Cardiac muscle cell (in vitro differentiated cells and primary cell): ENCODE data around the gene PDSS2. TPM values are rescaled to one million over a fixed set of nuclear protein-coding genes. Genes with fewer than 3 reads are reported as not detected.

ENCODE experiments used
- DNase-seq, 2 donors: peaks; one replicate each; pipeline versions ENCODE4 v3.0.0 to v3.0.0-alpha.2; 2010 to 2017; ENCODE audit warnings: low read depth in 1 of 2, low spot score in 1 of 2
- H3K27ac ChIP-seq: fragments of 200-600 bp; sonication (generic); 2 replicates; pipeline ENCODE4 v1.5.1; 2016
- H3K27me3 ChIP-seq: fragments of 200-600 bp; sonication (generic); 2 replicates; pipeline ENCODE4 v1.6.0; 2016; ENCODE audit warnings: control low read depth
- H3K36me3 ChIP-seq: fragments of 200-600 bp; sonication (generic); 2 replicates; pipeline ENCODE4 v1.5.1; 2016; ENCODE audit warnings: control low read depth
- H3K4me1 ChIP-seq: fragments of 200-600 bp; sonication (generic); 2 replicates; pipeline ENCODE4 v1.8.1; 2017; ENCODE audit warnings: low read depth, mild to moderate bottlenecking, mixed run types
- H3K4me3 ChIP-seq: fragments of 200-600 bp; sonication (generic); 2 replicates; pipeline ENCODE4 v1.5.1; 2016; ENCODE audit warnings: mild to moderate bottlenecking
- H3K9me3 ChIP-seq: fragments of 200-600 bp; sonication (generic); 2 replicates; pipeline ENCODE4 v1.5.1; 2017; ENCODE audit warnings: low read depth, mild to moderate bottlenecking, control low read depth
- CTCF ChIP-seq: IDR thresholded peaks from 2 replicates; pipeline ENCODE4 v1.5.1; 2012; ENCODE audit warnings: low read depth, mild to moderate bottlenecking, low read length
- polyA plus RNA-seq: library from polyadenylated mRNA; unstranded; fragments of >200 nt; fragmentation: Nextera tagmentation; extraction: Ambion mirVana; gene quantifications from 2 replicates; pipeline ENCODE4 v1.2.1, GENCODE V29; 2016
- total RNA-seq: library from RNA; depleted of rRNA; stranded (reverse); fragments of >200 nt; gene quantifications from 2 replicates; pipeline ENCODE4 v1.2.3, GENCODE V29; 2016

PDSS2 gene, protein sequence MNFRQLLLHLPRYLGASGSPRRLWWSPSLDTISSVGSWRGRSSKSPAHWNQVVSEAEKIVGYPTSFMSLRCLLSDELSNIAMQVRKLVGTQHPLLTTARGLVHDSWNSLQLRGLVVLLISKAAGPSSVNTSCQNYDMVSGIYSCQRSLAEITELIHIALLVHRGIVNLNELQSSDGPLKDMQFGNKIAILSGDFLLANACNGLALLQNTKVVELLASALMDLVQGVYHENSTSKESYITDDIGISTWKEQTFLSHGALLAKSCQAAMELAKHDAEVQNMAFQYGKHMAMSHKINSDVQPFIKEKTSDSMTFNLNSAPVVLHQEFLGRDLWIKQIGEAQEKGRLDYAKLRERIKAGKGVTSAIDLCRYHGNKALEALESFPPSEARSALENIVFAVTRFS
- total RNA-seq (12.3 and 18.0 TPM in 2 replicates), polyA plus RNA-seq (19.4 and 32.9 TPM in 2 replicates)

DNA sequence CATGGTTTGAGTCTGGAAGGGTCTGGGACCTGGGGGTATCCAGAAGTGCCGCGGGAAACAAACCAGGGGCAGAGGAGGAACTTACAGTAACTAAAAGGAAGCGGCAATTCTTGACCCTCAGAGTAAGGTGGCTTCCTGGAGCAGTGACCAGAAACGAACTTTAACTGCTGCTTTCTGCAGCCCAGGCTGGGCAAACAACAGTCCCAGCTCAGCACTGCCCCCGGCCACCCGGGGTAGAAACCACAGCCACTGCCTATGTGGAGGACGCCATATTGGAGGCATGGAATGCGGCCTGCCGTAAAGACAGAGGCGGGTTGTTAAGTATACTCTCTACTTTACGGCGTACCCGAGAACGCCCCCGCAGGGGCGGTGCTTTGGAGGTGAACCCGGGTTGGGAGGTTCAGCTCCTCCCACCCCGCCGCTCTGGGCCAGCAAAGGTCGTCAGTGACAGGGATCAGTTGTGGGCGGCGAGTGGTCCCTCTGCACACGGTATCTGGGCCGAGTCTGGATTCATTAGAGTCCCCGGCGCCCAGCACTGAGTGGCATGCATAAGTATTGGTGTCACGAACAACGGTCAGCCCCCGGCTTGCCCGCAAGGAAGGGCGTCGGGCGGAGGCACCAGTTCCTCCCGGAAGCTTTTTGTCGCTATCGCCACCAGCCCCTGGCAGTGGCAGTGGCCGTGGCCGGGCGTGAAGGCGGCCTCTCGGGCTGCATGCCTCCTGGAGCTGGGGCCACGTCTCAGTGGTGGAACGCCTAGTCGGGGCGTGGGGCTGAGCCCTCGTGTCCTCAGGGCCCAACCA, at the start of gene PDSS2:
Gene PDSS2, minus strand, starts transcription at position 282 of the 800 bp plus-strand sequence. Its CDS starts 279 bp downstream, at position 3.
- Histone ChIP-seq H3K4me1 (peaks cover 18% of the 10 kb centered on the region), H3K4me3 (peak within 1 kb of the TSS; percentile 95), H3K27me3 (no peaks in the 10 kb centered on the region), H3K36me3 (no peaks in the 10 kb centered on the region), H3K9me3 (no peaks in the 10 kb centered on the region), H3K27ac (peak within 1 kb of the TSS; percentile 84)
- TF ChIP-seq CTCF, result peak; percentile 57
- DNase-seq, result peak; percentile 97 to 98

DNA sequence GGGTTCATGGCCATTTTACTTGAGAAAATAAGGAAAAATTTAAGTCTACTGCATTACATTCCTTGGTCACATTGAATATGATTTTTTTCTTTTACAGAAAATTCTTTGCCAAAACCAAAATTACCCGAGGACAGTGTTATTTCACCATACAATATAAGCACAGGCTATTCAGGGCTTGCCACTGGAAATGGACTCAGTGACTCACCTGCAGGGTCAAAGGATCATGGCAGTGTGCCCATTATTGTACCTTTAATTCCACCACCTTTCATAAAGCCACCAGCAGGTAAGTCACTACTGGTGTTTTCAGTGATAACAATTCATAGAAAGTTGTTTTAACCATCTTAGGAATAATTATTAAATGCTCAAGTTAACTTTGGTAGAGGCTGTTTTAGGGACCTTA, 46.8 kb upstream of the PDSS2 start:
- no peak for TF ChIP-seq CTCF
- no peaks in the 10 kb centered on the region for H3K27me3 ChIP-seq
- no peaks in the 10 kb centered on the region for H3K9me3 ChIP-seq
- no peak overlapping the region for H3K4me3 ChIP-seq
- H3K36me3 ChIP-seq, result peaks cover 9% of the 10 kb centered on the region
- DNase-seq, result no peak
- no peak overlapping the region for H3K27ac ChIP-seq
- H3K4me1 ChIP-seq, result peaks cover 9% of the 10 kb centered on the region

DNA sequence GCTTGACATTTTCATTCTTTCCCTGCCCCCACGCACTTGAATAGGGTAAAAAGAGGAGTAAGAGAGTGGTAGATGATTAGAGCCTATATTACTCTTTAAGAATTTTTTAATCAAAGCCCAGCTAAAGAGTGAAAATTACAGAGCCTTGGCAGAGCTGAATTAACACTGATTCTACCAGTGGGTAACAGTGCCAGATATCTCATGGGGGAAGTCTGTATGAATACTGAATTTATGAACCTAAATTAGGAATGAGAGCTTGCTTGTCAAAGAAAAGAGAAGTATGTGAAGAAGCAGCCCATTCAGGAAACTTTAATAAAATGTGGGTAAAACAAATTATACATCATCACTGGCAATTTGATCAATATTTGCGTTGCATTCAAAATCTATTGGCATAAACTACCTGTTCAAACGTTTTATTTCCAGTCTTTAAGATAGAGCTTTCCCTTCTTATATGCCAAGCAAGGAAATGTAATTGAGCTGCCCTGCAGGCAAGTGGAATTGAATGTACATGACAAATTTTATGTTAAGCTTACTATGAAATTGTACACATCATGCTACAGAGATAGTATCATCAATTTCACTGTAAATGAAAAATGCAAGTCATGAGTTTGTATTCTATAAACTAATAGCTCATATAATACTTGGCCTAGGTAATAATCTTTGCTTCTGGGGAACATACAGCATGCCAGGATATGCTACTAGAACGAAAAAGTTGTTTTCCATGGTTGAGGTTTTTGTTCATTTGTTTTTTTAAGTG, 45.1 kb upstream of the PDSS2 start:
- no peaks in the 10 kb centered on the region for H3K27me3 ChIP-seq
- no peaks in the 10 kb centered on the region for H3K9me3 ChIP-seq
- no peak overlapping the region for H3K27ac ChIP-seq
- H3K4me1 ChIP-seq, result peaks cover 9% of the 10 kb centered on the region
- peaks cover 9% of the 10 kb centered on the region for H3K36me3 ChIP-seq
- no peak for DNase-seq
- no peak for TF ChIP-seq CTCF
- no peak overlapping the region for H3K4me3 ChIP-seq

- H3K36me3 ChIP-seq, result no peaks in the 10 kb centered on the region
- DNase-seq, result no peak
- H3K9me3 ChIP-seq, result no peaks in the 10 kb centered on the region
- no peak overlapping the region for H3K27ac ChIP-seq
- peaks cover 42% of the 10 kb centered on the region for H3K4me1 ChIP-seq
- no peaks in the 10 kb centered on the region for H3K27me3 ChIP-seq
- TF ChIP-seq CTCF, result no peak
- no peak overlapping the region for H3K4me3 ChIP-seq
Measured at GRCh38 chr6:107496892-107497684, 37.7 kb upstream of the PDSS2 start.

GRCh38 chr6:107495971-107496370, 36.6 kb upstream of the PDSS2 start:
- no peak for TF ChIP-seq CTCF
- no peaks in the 10 kb centered on the region for H3K27me3 ChIP-seq
- H3K4me3 ChIP-seq, result no peak overlapping the region
- DNase-seq, result no peak
- H3K36me3 ChIP-seq, result no peaks in the 10 kb centered on the region
- H3K9me3 ChIP-seq, result no peaks in the 10 kb centered on the region
- H3K4me1 ChIP-seq, result peaks cover 42% of the 10 kb centered on the region
- H3K27ac ChIP-seq, result peak overlapping the region; percentile 86
